Osteoblast (primary cell): ENCODE data around the gene MCUR1. TPM values are rescaled to one million over a fixed set of nuclear protein-coding genes. Genes with fewer than 3 reads are reported as not detected.

Experiments used
- DNase-seq: peaks from one replicate; pipeline ENCODE4 v3.0.0; 2011; ENCODE audit warnings: low spot score, mixed read lengths; ENCODE audit not compliant: insufficient read length; ENCODE audit errors: missing footprints
- H2AFZ ChIP-seq: 2 replicates; pipeline ENCODE4 v1.6.0; 2011; ENCODE audit warnings: mild to moderate bottlenecking, low read length
- H3K27ac ChIP-seq: 2 replicates; pipeline ENCODE4 v1.5.1; 2011; ENCODE audit warnings: mild to moderate bottlenecking, low read depth, low read length, moderate library complexity
- H3K27me3 ChIP-seq: 2 replicates; pipeline ENCODE4 v1.6.0; 2012; ENCODE audit warnings: mild to moderate bottlenecking, control low read depth, inconsistent platforms, low read length, moderate library complexity; ENCODE audit not compliant: insufficient read depth
- H3K36me3 ChIP-seq: 2 replicates; pipeline ENCODE4 v1.5.1; 2011; ENCODE audit warnings: mild to moderate bottlenecking, low read length, control low read depth, moderate library complexity; ENCODE audit not compliant: insufficient read depth
- H3K4me1 ChIP-seq: 2 replicates; pipeline ENCODE4 v1.5.1; 2011; ENCODE audit warnings: mild to moderate bottlenecking, low read length, control low read depth, moderate library complexity; ENCODE audit not compliant: insufficient read depth
- H3K4me2 ChIP-seq: 2 replicates; pipeline ENCODE4 v1.6.0; 2011; ENCODE audit warnings: mild to moderate bottlenecking, low read length; ENCODE audit not compliant: insufficient read depth
- H3K4me3 ChIP-seq: fragments of 200-600 bp; sonication (generic); 3 replicates; pipeline ENCODE4 v1.5.1; 2012; ENCODE audit warnings: mild to moderate bottlenecking, low read length, inconsistent platforms; ENCODE audit not compliant: insufficient read depth
- H3K79me2 ChIP-seq: 2 replicates; pipeline ENCODE4 v1.6.0; 2012; ENCODE audit warnings: mild to moderate bottlenecking, low read length, control low read depth, inconsistent platforms; ENCODE audit not compliant: insufficient read depth
- H3K9me3 ChIP-seq: 2 replicates; pipeline ENCODE4 v1.5.1; 2011; ENCODE audit warnings: low read depth, low read length, control low read depth
- H4K20me1 ChIP-seq: 2 replicates; pipeline ENCODE4 v1.6.0; 2012; ENCODE audit warnings: mild to moderate bottlenecking, low read length, control low read depth; ENCODE audit not compliant: insufficient read depth
- CTCF ChIP-seq: IDR thresholded peaks from 2 replicates; pipeline ENCODE4 v1.5.1; 2011; ENCODE audit warnings: mild to moderate bottlenecking, low read depth, low read length, moderate library complexity; ENCODE audit errors: extremely low read depth
- total RNA-seq: library from RNA; depleted of rRNA; stranded (reverse); fragments of >200 nt; gene quantifications from 2 replicates; pipeline ENCODE4 v1.2.3, GENCODE V29; 2012

MCUR1 gene
- total RNA-seq, 1 donor: 14.8 TPM

GRCh38 chr6:13762611-13763441 is 51.5 kb downstream of the MCUR1 start:
- Histone ChIP-seq H2AFZ (peak overlapping the region; percentile 74), H3K27ac (peak overlapping the region; percentile 79), H3K4me1 (peaks cover 47% of the 10 kb centered on the region), H3K27me3 (no peaks in the 10 kb centered on the region), H3K36me3 (no peaks in the 10 kb centered on the region), H3K4me3 (peak overlapping the region; percentile 22), H3K9me3 (no peaks in the 10 kb centered on the region), H4K20me1 (no peaks in the 10 kb centered on the region), H3K79me2 (no peaks in the 10 kb centered on the region), H3K4me2 (peak overlapping the region; percentile 63)
- no peak for TF ChIP-seq CTCF
- DNase-seq: peak; percentile 90

- peak overlapping the region; percentile 79 for H3K27ac ChIP-seq
- H3K4me3 ChIP-seq: peak overlapping the region; percentile 27
- H3K4me2 ChIP-seq: peak overlapping the region; percentile 63
- no peaks in the 10 kb centered on the region for H4K20me1 ChIP-seq
- peaks cover 38% of the 10 kb centered on the region for H3K4me1 ChIP-seq
- no peaks in the 10 kb centered on the region for H3K36me3 ChIP-seq
- TF ChIP-seq CTCF: no peak
- H3K27me3 ChIP-seq: no peaks in the 10 kb centered on the region
- H2AFZ ChIP-seq: peak overlapping the region; percentile 9
- H3K9me3 ChIP-seq: no peaks in the 10 kb centered on the region
- H3K79me2 ChIP-seq: no peaks in the 10 kb centered on the region
- peak; percentile 88 for DNase-seq
Observed at GRCh38 chr6:13761361-13762036, 52.9 kb downstream of the MCUR1 start.

GRCh38 chr6:13760307-13761304 is 53.8 kb downstream of the MCUR1 start:
- no peak for TF ChIP-seq CTCF
- Histone ChIP-seq H3K27ac (peak overlapping the region; percentile 79), H3K36me3 (no peaks in the 10 kb centered on the region), H2AFZ (peak overlapping the region; percentile 9), H3K9me3 (no peaks in the 10 kb centered on the region), H3K4me1 (peaks cover 30% of the 10 kb centered on the region), H3K79me2 (no peaks in the 10 kb centered on the region), H3K4me2 (peak overlapping the region; percentile 63), H4K20me1 (no peaks in the 10 kb centered on the region), H3K4me3 (peak overlapping the region; percentile 27), H3K27me3 (no peaks in the 10 kb centered on the region)
- peak; percentile 74 for DNase-seq
